Measurements from ENCODE around the gene UBXN7.
"Not testable (repeated sequence)": the region's sequence is repeated elsewhere in the genome, so short reads cannot be mapped to it uniquely, and the experiment has no call there.

The UBXN7 gene
- 96.6 to 97.8 reads per million in 2 donors for total RNA-seq

- peak; percentile 96 for DNase-seq
These were observed at the start of gene UBXN7 for GRCh38 chr3:196432137-196432879. Gene UBXN7, minus strand, starts transcription at chr3:196432427. Its CDS starts 28 bp downstream, at chr3:196432399.

- DNase-seq: no peak
These were observed 45.5 kb upstream of the UBXN7 start for GRCh38 chr3:196477678-196478077.

- DNase-seq: no peak
These were observed 40.1 kb upstream of the UBXN7 start for GRCh38 chr3:196472286-196472685.

GRCh38 chr3:196471551-196471950, 39.3 kb upstream of the UBXN7 start:
- DNase-seq: no peak

GRCh38 chr3:196470182-196470581, 38.0 kb upstream of the UBXN7 start:
- DNase-seq: not testable (repeated sequence)

- DNase-seq: no peak
These were observed 31.6 kb upstream of the UBXN7 start for GRCh38 chr3:196463804-196464203.

GRCh38 chr3:196463478-196463756, 31.2 kb upstream of the UBXN7 start:
- DNase-seq: no peak

GRCh38 chr3:196462680-196463477, 30.7 kb upstream of the UBXN7 start:
- not testable (repeated sequence) for DNase-seq

- DNase-seq: no peak
These were observed 25.8 kb upstream of the UBXN7 start for GRCh38 chr3:196458063-196458462.

- not testable (repeated sequence) for DNase-seq
These were observed 25.2 kb upstream of the UBXN7 start for GRCh38 chr3:196457470-196457869.

- no peak for DNase-seq
These were observed 22.7 kb upstream of the UBXN7 start for GRCh38 chr3:196454935-196455334.

- DNase-seq: not testable (repeated sequence)
These were observed 13.2 kb upstream of the UBXN7 start for GRCh38 chr3:196445391-196445790.

- no peak for DNase-seq
These were observed 12.3 kb upstream of the UBXN7 start for GRCh38 chr3:196444500-196444894.

GRCh38 chr3:196440696-196441095, 8.5 kb upstream of the UBXN7 start:
- DNase-seq: no peak

GRCh38 chr3:196440041-196440537, 7.9 kb upstream of the UBXN7 start:
- DNase-seq: no peak

GRCh38 chr3:196431181-196432136, 768 bp downstream of the UBXN7 start:
- peak; percentile 20 for DNase-seq

GRCh38 chr3:196428041-196428440, 4.2 kb downstream of the UBXN7 start:
- no peak for DNase-seq

- not testable (repeated sequence) for DNase-seq
These were observed 7.8 kb downstream of the UBXN7 start for GRCh38 chr3:196424421-196424820.

- no peak for DNase-seq
These were observed 9.0 kb downstream of the UBXN7 start for GRCh38 chr3:196423044-196423781.

- not testable (repeated sequence) for DNase-seq
These were observed 10.6 kb downstream of the UBXN7 start for GRCh38 chr3:196421668-196422067.

- DNase-seq: no peak
These were observed 12.8 kb downstream of the UBXN7 start for GRCh38 chr3:196419386-196419785.

- no peak for DNase-seq
These were observed 13.6 kb downstream of the UBXN7 start for GRCh38 chr3:196418601-196419000.

Data from activated gamma-delta T cell (primary cell).